DOHH2 (cell line): ENCODE data around the gene SWT1.

ENCODE experiments used
- H3F3A ChIP-seq: fragments of 200-600 bp; sonication (generic), shearing (Covaris generic); 2 replicates; pipeline ENCODE4 v1.6.0; 2016; ENCODE audit warnings: antibody characterized with exemption, mild to moderate bottlenecking; ENCODE audit not compliant: control insufficient read depth, insufficient read depth
- H3K27ac ChIP-seq: fragments of 200-600 bp; sonication (generic); 2 replicates; pipeline ENCODE4 v1.5.1; 2014; ENCODE audit warnings: low read depth, mild to moderate bottlenecking, low read length, moderate library complexity
- H3K27me3 ChIP-seq: fragments of 200-600 bp; sonication (generic); 2 replicates; pipeline ENCODE4 v1.6.1; 2014; ENCODE audit warnings: mild to moderate bottlenecking, low read length, mixed read lengths; ENCODE audit not compliant: control insufficient read depth
- H3K36me3 ChIP-seq: fragments of 200-600 bp; sonication (generic); 2 replicates; pipeline ENCODE4 v1.6.1; 2014; ENCODE audit warnings: mild to moderate bottlenecking, low read length, moderate library complexity, mixed read lengths; ENCODE audit not compliant: control insufficient read depth
- H3K4me1 ChIP-seq: fragments of 200-600 bp; sonication (generic); 2 replicates; pipeline ENCODE4 v1.6.1; 2014; ENCODE audit warnings: mild to moderate bottlenecking, low read length, mixed read lengths; ENCODE audit not compliant: control insufficient read depth
- H3K4me2 ChIP-seq: fragments of 200-600 bp; sonication (generic); 2 replicates; pipeline ENCODE4 v1.6.0; 2014; ENCODE audit warnings: mild to moderate bottlenecking, low read length, moderate library complexity
- H3K4me3 ChIP-seq: fragments of 200-600 bp; sonication (generic); 2 replicates; pipeline ENCODE4 v1.5.1; 2014; ENCODE audit warnings: mild to moderate bottlenecking, low read length, mixed read lengths
- H3K79me2 ChIP-seq: fragments of 200-600 bp; sonication (generic); 2 replicates; pipeline ENCODE4 v1.6.1; 2014; ENCODE audit warnings: mild to moderate bottlenecking, low read length, mixed read lengths; ENCODE audit not compliant: control insufficient read depth
- H3K9me2 ChIP-seq: fragments of 200-600 bp; sonication (generic); replicated peaks from 2 replicates; pipeline ENCODE4 v1.6.1; 2014; ENCODE audit warnings: mild to moderate bottlenecking, low read length, mixed read lengths; ENCODE audit not compliant: control insufficient read depth
- H3K9me3 ChIP-seq: fragments of 200-600 bp; sonication (generic); 2 replicates; pipeline ENCODE4 v1.6.1; 2014; ENCODE audit warnings: antibody characterized with exemption, low read length, mixed read lengths; ENCODE audit not compliant: control insufficient read depth, insufficient read depth
- H4K20me1 ChIP-seq: fragments of 200-600 bp; sonication (generic); 2 replicates; pipeline ENCODE4 v1.6.0; 2014; ENCODE audit warnings: low read depth, mild to moderate bottlenecking, antibody characterized with exemption, low read length, moderate library complexity; ENCODE audit not compliant: control insufficient read depth, insufficient read depth
- CTCF ChIP-seq: fragments of 200-600 bp; sonication (generic); IDR thresholded peaks from one replicate; pipeline ENCODE4 v1.5.1; 2014; ENCODE audit warnings: antibody characterized with exemption, mild to moderate bottlenecking, low read depth, low read length; ENCODE audit not compliant: poor library complexity, severe bottlenecking
- EZH2phosphoT487 ChIP-seq: fragments of 200-600 bp; sonication (generic); IDR thresholded peaks from 2 replicates; pipeline ENCODE4 v1.6.1; 2017; ENCODE audit warnings: borderline replicate concordance, mild to moderate bottlenecking, antibody characterized with exemption, low read length, moderate library complexity, mixed read lengths

The SWT1 gene

GRCh38 chr1:185154912-185155513 is 2.0 kb upstream of the SWT1 start:
- no peak for TF ChIP-seq CTCF
- TF ChIP-seq EZH2phosphoT487: no peak
- peaks cover 33% of the 10 kb centered on the region for H3K79me2 ChIP-seq
- no peaks in the 10 kb centered on the region for H3K27me3 ChIP-seq
- H4K20me1 ChIP-seq: no peaks in the 10 kb centered on the region
- H3K27ac ChIP-seq: no peak overlapping the region
- H3F3A ChIP-seq: no peaks in the 10 kb centered on the region
- peaks cover 31% of the 10 kb centered on the region for H3K36me3 ChIP-seq
- peak overlapping the region; percentile 97 for H3K4me3 ChIP-seq
- no peaks in the 10 kb centered on the region for H3K9me3 ChIP-seq
- no peaks in the 10 kb centered on the region for H3K9me2 ChIP-seq
- H3K4me2 ChIP-seq: peak overlapping the region; percentile 79
- peaks cover 27% of the 10 kb centered on the region for H3K4me1 ChIP-seq

- Histone ChIP-seq H3K4me1 (peaks cover 33% of the 10 kb centered on the region), H3K9me3 (no peaks in the 10 kb centered on the region), H4K20me1 (no peaks in the 10 kb centered on the region), H3K27me3 (no peaks in the 10 kb centered on the region), H3K79me2 (peaks cover 33% of the 10 kb centered on the region), H3K27ac (peak overlapping the region; percentile 67), H3F3A (no peaks in the 10 kb centered on the region), H3K4me2 (peak overlapping the region; percentile 79), H3K4me3 (peak overlapping the region; percentile 97), H3K36me3 (peaks cover 24% of the 10 kb centered on the region), H3K9me2 (no peaks in the 10 kb centered on the region)
- TF ChIP-seq EZH2phosphoT487: no peak
- no peak for TF ChIP-seq CTCF
These were observed 1.2 kb upstream of the SWT1 start for GRCh38 chr1:185155600-185156287.

GRCh38 chr1:185156288-185156853 is 596 bp upstream of the SWT1 start:
- Histone ChIP-seq H3K9me3 (no peaks in the 10 kb centered on the region), H3K36me3 (peaks cover 20% of the 10 kb centered on the region), H3K9me2 (no peaks in the 10 kb centered on the region), H3F3A (no peaks in the 10 kb centered on the region), H4K20me1 (no peaks in the 10 kb centered on the region), H3K27me3 (no peaks in the 10 kb centered on the region), H3K27ac (peak overlapping the region; percentile 67), H3K4me3 (peak overlapping the region; percentile 97), H3K4me2 (peak overlapping the region; percentile 79), H3K79me2 (peaks cover 33% of the 10 kb centered on the region), H3K4me1 (peaks cover 40% of the 10 kb centered on the region)
- TF ChIP-seq EZH2phosphoT487 (no peak), CTCF (no peak)
